ENCODE data around the gene IGSF11. TPM values are rescaled to one million over a fixed set of nuclear protein-coding genes. Genes with fewer than 3 reads are reported as not detected.

Gene IGSF11
- total and polyA plus RNA-seq, 2 of the 4 experiments (the other 2 are of a cell fraction), result 0.18 TPM; not detected in 1

GRCh38 chr3:118943597-118943996 is 91.0 kb downstream of the IGSF11 start:
- H3K9me1 ChIP-seq (ENCODE audit: insufficient read depth, low read length), result no peaks in the 10 kb centered on the region
- TF ChIP-seq CTCF (conservative IDR thresholded peaks at IDR 0.05; ENCODE audit: low read depth, low read length) (no peak), NFE2L2 (IDR thresholded peaks at IDR 0.05; ENCODE audit: low read depth, low read length) (no peak)
- no peak overlapping the region for H3K27ac ChIP-seq (ENCODE audit: insufficient read depth, low read length)
- no peak overlapping the region for H2AK5ac ChIP-seq (ENCODE audit: low read depth, low read length)
- H2BK20ac ChIP-seq (ENCODE audit: low read depth, low read length), result no peak overlapping the region
- no peaks in the 10 kb centered on the region for H3K79me1 ChIP-seq (ENCODE audit: low read depth in 1 of 2, low read length in 2 of 2)
- H3K9ac ChIP-seq (ENCODE audit: low read depth, low read length), result no peak overlapping the region
- no peak overlapping the region for H3K18ac ChIP-seq (ENCODE audit: low read depth, low read length)
- no peak overlapping the region for H4K5ac ChIP-seq (ENCODE audit: low read depth, low read length)
- DNase-seq (no peak), ATAC-seq (ENCODE audit: low read depth) (no peak)
- no peak overlapping the region for H3K4ac ChIP-seq (ENCODE audit: low read depth, low read length)
- no peak overlapping the region for H4K91ac ChIP-seq (ENCODE audit: insufficient read depth, low read depth, low read length)
- no TSS peak for BruUV-seq (replicated peaks)
- CTCF ChIA-PET, result no interaction called here
- dilution Hi-C loops (cut with HindIII; ENCODE audit: low sequenced_read_pairs, unreplicated experiment) (no loop called here), in situ Hi-C loops (cut with MboI; ENCODE audit: low sequenced_read_pairs) (no loop called here), intact Hi-C loops (cut with micrococcal nuclease) (no loop called here)
- no peak overlapping the region for H3K23ac ChIP-seq (ENCODE audit: low read depth, low read length)
- H3K9me3 ChIP-seq (ENCODE audit: control insufficient read depth, insufficient read depth, low read length), result no peaks in the 10 kb centered on the region
- no peaks in the 10 kb centered on the region for H3K27me3 ChIP-seq (ENCODE audit: control insufficient read depth, insufficient read depth, low read length)
- no peak overlapping the region for H2AK9ac ChIP-seq (replicated peaks; ENCODE audit: low read depth, low read length, poor library complexity)
- H3K4me3 ChIP-seq (ENCODE audit: insufficient read depth, low read depth, low read length), result no peak overlapping the region
- H3K36me3 ChIP-seq (ENCODE audit: control insufficient read depth, insufficient read depth, low read length), result no peaks in the 10 kb centered on the region
- H3K4me1 ChIP-seq (ENCODE audit: control insufficient read depth, insufficient read depth, low read length), result no peaks in the 10 kb centered on the region
- H3K56ac ChIP-seq (ENCODE audit: extremely low read depth, insufficient read depth, low read length), result no peak overlapping the region
- H2BK15ac ChIP-seq (ENCODE audit: low read depth, low read length), result no peak overlapping the region
- H3K14ac ChIP-seq (replicated peaks; ENCODE audit: low read depth, low read length), result no peak overlapping the region
- no peaks in the 10 kb centered on the region for H4K20me1 ChIP-seq (ENCODE audit: insufficient read depth, low read length)
- no peak overlapping the region for H4K8ac ChIP-seq (ENCODE audit: low read depth in 2 of 2, low read length in 2 of 2)
- POLR2A ChIA-PET (ENCODE audit: unreplicated experiment), result no interaction called here
- no peak overlapping the region for H2BK120ac ChIP-seq (ENCODE audit: low read depth, low read length)
- H2AFZ ChIP-seq (replicated peaks; ENCODE audit: low read length, poor library complexity), result no peak overlapping the region
- no peak overlapping the region for H2BK5ac ChIP-seq (ENCODE audit: low read depth, low read length, poor library complexity, severe bottlenecking)
- H3K4me2 ChIP-seq (ENCODE audit: low read depth, low read length), result no peak overlapping the region
